ENCODE measurements around the gene UGT1A3.

The UGT1A3 gene

GRCh38 chr2:233818639-233819621 is 90.1 kb downstream of the UGT1A3 start:
- Mint-ChIP-seq H3K27ac (ENCODE audit: low read depth) (no peak overlapping the region), H3K27me3 (peaks cover 78% of the 10 kb centered on the region), H3K9me3 (no peaks in the 10 kb centered on the region), H3K4me3 (no peak overlapping the region), H3K36me3 (ENCODE audit: insufficient read depth) (no peaks in the 10 kb centered on the region), H3K4me1 (no peaks in the 10 kb centered on the region)
- DNase-seq (ENCODE audit: low spot score in 2 of 2) (no peak), ATAC-seq (replicated peaks; ENCODE audit: extremely low read depth, poor library complexity, severe bottlenecking) (no peak)

- H3K27ac Mint-ChIP-seq (ENCODE audit: low read depth), result no peak overlapping the region
- H3K36me3 Mint-ChIP-seq (ENCODE audit: insufficient read depth), result no peaks in the 10 kb centered on the region
- H3K27me3 Mint-ChIP-seq, result peaks cover 66% of the 10 kb centered on the region
- DNase-seq (ENCODE audit: low spot score in 2 of 2), result no peak
- no peaks in the 10 kb centered on the region for H3K4me1 Mint-ChIP-seq
- no peak for ATAC-seq (replicated peaks; ENCODE audit: extremely low read depth, poor library complexity, severe bottlenecking)
- H3K9me3 Mint-ChIP-seq, result no peaks in the 10 kb centered on the region
- H3K4me3 Mint-ChIP-seq, result no peak overlapping the region
These were observed 91.3 kb downstream of the UGT1A3 start for GRCh38 chr2:233819884-233820773.

- DNase-seq (ENCODE audit: low spot score in 2 of 2) (no peak), ATAC-seq (replicated peaks; ENCODE audit: extremely low read depth, poor library complexity, severe bottlenecking) (no peak)
- Mint-ChIP-seq H3K4me1 (no peaks in the 10 kb centered on the region), H3K27me3 (peaks cover 66% of the 10 kb centered on the region), H3K4me3 (no peak overlapping the region), H3K27ac (ENCODE audit: low read depth) (no peak overlapping the region), H3K36me3 (ENCODE audit: insufficient read depth) (no peaks in the 10 kb centered on the region), H3K9me3 (no peaks in the 10 kb centered on the region)
These were observed 91.9 kb downstream of the UGT1A3 start for GRCh38 chr2:233820774-233821105.

- Mint-ChIP-seq H3K27me3 (peaks cover 66% of the 10 kb centered on the region), H3K9me3 (no peaks in the 10 kb centered on the region), H3K27ac (ENCODE audit: low read depth) (no peak overlapping the region), H3K36me3 (ENCODE audit: insufficient read depth) (no peaks in the 10 kb centered on the region), H3K4me1 (no peaks in the 10 kb centered on the region), H3K4me3 (no peak overlapping the region)
- no peak for DNase-seq (ENCODE audit: low spot score in 2 of 2)
- ATAC-seq (replicated peaks; ENCODE audit: extremely low read depth, poor library complexity, severe bottlenecking), result no peak
These were observed 92.4 kb downstream of the UGT1A3 start for GRCh38 chr2:233821196-233821595.

GRCh38 chr2:233821709-233822100 is 92.9 kb downstream of the UGT1A3 start:
- H3K36me3 Mint-ChIP-seq (ENCODE audit: insufficient read depth), result no peaks in the 10 kb centered on the region
- H3K27ac Mint-ChIP-seq (ENCODE audit: low read depth), result no peak overlapping the region
- ATAC-seq (replicated peaks; ENCODE audit: extremely low read depth, poor library complexity, severe bottlenecking) (no peak), DNase-seq (ENCODE audit: low spot score in 2 of 2) (no peak)
- H3K4me3 Mint-ChIP-seq, result no peak overlapping the region
- H3K27me3 Mint-ChIP-seq, result peaks cover 66% of the 10 kb centered on the region
- H3K4me1 Mint-ChIP-seq, result no peaks in the 10 kb centered on the region
- H3K9me3 Mint-ChIP-seq, result no peaks in the 10 kb centered on the region

- DNase-seq (ENCODE audit: low spot score in 2 of 2) (no peak), ATAC-seq (replicated peaks; ENCODE audit: extremely low read depth, poor library complexity, severe bottlenecking) (no peak)
- Mint-ChIP-seq H3K27me3 (peaks cover 66% of the 10 kb centered on the region), H3K9me3 (no peaks in the 10 kb centered on the region), H3K4me3 (no peak overlapping the region), H3K27ac (ENCODE audit: low read depth) (no peak overlapping the region), H3K4me1 (no peaks in the 10 kb centered on the region), H3K36me3 (ENCODE audit: insufficient read depth) (no peaks in the 10 kb centered on the region)
These were observed 93.4 kb downstream of the UGT1A3 start for GRCh38 chr2:233822101-233822771.
